Activated naive CD4-positive, alpha-beta T cell treated with anti-CD3 and anti-CD28 coated beads, Interleukin-2, amount 50 U/mL, for 72 hours (primary cell): Measurements from ENCODE around the gene DISP2. TPM values are rescaled to one million over a fixed set of nuclear protein-coding genes. Genes with fewer than 3 reads are reported as not detected.

ENCODE experiments used
- ATAC-seq, 2 donors: fragments of 150-1000 bp; cut with Tn5 transposase; 2 replicates each; pipeline ENCODE4 v1.10.0; 2021; ENCODE audit warnings: mild to moderate bottlenecking in 2 of 2, moderate library complexity in 2 of 2
- DNase-seq, 2 donors: peaks; one replicate each; pipeline ENCODE4 v3.0.0; 2021 to 2022; ENCODE audit warnings: low spot score in 2 of 2
- H3K27ac Mint-ChIP-seq, 2 donors: one replicate each; pipeline ENCODE4 v1.8.0; 2022; ENCODE audit warnings: mild to moderate bottlenecking in 2 of 2, mixed read lengths in 2 of 2
- H3K36me3 Mint-ChIP-seq, 2 donors: one replicate each; pipeline ENCODE4 v1.8.0; 2022; ENCODE audit warnings: mixed read lengths in 2 of 2
- H3K9me3 Mint-ChIP-seq, 2 donors: one replicate each; pipeline ENCODE4 v1.8.0; 2022; ENCODE audit warnings: mixed read lengths in 2 of 2
- total RNA-seq, 2 donors: library from RNA; stranded (reverse); gene quantifications; one replicate each; pipeline ENCODE4 v1.2.3, GENCODE V29; 2022

The DISP2 gene
- total RNA-seq, 2 donors from 2014 or later: 0.06 to 0.50 TPM

DNA sequence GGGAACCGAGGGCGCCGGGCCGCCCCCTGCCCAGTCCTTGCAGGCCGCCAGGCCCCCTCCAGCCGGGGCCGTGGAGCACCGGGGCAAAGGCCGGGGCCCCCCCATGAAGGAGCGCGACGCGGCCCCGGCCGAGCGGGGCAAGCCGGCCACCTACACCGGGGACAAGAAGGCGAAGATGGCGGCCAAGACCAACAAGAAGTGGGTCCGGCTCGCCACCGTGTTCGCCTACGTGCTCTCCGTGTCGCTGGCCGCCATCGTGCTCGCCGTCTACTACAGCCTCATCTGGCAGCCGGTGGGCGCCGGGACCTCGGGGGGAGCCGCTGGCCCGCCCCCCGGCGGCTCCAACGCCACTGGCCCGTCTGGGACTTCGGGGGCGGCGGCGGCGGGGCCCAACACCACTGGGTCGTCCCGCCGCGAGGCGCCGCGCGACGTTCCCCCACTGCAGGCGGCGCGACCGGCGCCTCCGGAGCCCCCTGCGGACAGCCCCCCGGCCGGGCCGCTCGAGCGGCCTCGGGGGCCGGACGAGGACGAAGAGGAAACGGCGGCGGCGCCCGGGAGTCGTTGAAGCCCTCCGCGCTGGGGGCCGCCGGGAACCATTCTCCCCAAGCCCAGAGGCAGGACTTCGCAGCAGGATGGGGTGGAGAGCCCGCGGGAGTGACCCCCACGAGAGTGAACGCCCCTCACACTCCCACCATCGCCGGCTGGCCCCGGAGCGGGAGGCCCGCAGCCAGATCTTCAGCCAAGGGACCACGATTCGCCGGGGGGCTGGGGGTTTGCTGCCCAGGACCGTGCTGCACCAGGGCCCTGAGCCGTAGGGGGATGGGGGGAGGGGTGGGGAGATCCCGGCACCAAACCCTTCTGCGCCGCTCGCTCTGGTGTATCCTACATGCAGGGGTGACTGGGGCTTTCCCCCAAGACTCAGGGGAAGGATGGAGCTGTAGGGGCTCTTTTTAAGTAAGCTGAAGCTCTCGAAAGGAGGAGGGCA lies 33.8 kb upstream of the DISP2 start:
- no peak overlapping the region for H3K27ac Mint-ChIP-seq
- DNase-seq: no peak
- ATAC-seq: peak; percentile 3 to 21

GRCh38 chr15:40325188-40325587 lies 32.8 kb upstream of the DISP2 start:
- H3K27ac Mint-ChIP-seq: no peak overlapping the region

More for the DNA sequence above, 33.8 kb upstream of the DISP2 start:
- Mint-ChIP-seq H3K9me3 (no peaks in the 10 kb centered on the region), H3K36me3 (peaks cover 5 to 6% of the 10 kb centered on the region in 2 donors)

DNA sequence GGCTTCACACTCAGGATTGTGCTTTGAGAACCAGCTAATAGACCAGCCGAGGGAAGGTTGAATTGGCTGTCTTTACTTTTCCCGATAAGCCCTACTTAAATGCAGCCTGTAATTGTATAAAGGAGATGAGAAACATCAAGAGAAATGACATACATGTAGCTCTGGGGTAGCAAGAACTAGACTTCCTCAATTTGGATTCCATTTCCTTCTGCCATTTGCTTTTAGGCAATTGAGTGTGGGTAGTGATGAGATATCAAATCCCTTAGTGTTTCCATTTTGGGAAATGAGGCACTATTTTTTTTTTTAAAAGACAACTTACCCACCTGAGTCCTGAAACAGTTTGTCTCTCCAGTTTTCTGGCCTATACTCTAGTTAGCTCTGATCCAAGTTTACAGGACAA lies 32.3 kb upstream of the DISP2 start:
- Mint-ChIP-seq H3K36me3 (peaks cover 5 to 6% of the 10 kb centered on the region in 2 donors), H3K27ac (no peak overlapping the region), H3K9me3 (no peaks in the 10 kb centered on the region)
- DNase-seq: no peak
- ATAC-seq: no peak

More at GRCh38 chr15:40325188-40325587, 32.8 kb upstream of the DISP2 start:
- ATAC-seq (no peak), DNase-seq (no peak)
- H3K36me3 Mint-ChIP-seq: peaks cover 5 to 6% of the 10 kb centered on the region in 2 donors
- H3K9me3 Mint-ChIP-seq: no peaks in the 10 kb centered on the region

DNA sequence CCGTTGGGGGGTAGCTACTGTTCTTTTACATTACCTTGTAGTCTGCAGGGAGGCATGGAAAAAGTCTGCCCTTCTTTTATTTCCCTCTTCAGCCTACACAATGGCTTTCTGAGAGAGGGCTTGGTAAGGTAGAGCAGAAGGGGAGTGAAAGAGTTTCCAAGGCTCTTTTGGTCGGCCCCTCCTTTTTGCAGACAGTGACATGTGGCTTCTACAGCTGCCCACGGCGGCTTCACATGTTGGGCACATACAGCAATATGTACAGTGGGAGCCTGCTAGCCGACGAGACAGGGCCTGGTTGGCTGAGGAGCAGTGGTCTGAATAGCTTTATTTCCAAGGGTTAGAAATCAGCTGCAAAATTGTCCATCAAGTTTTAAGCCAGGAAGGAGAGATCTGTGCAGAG lies 30.6 kb upstream of the DISP2 start:
- DNase-seq (no peak), ATAC-seq (no peak)
- H3K9me3 Mint-ChIP-seq: no peaks in the 10 kb centered on the region
- H3K27ac Mint-ChIP-seq: peak overlapping the region in 1 of 2 donors; percentile 9
- H3K36me3 Mint-ChIP-seq: peaks cover 5 to 6% of the 10 kb centered on the region in 2 donors

- no peak overlapping the region for H3K27ac Mint-ChIP-seq
- no peak for ATAC-seq
Measured at GRCh38 chr15:40328176-40328575, 29.8 kb upstream of the DISP2 start.

GRCh38 chr15:40328751-40329150 lies 29.3 kb upstream of the DISP2 start:
- DNase-seq (no peak), ATAC-seq (no peak)
- Mint-ChIP-seq H3K9me3 (no peaks in the 10 kb centered on the region), H3K36me3 (peaks cover 5 to 6% of the 10 kb centered on the region in 2 donors), H3K27ac (no peak overlapping the region)

More at GRCh38 chr15:40328176-40328575, 29.8 kb upstream of the DISP2 start:
- Mint-ChIP-seq H3K36me3 (peaks cover 5 to 6% of the 10 kb centered on the region in 2 donors), H3K9me3 (no peaks in the 10 kb centered on the region)
- no peak for DNase-seq

DNA sequence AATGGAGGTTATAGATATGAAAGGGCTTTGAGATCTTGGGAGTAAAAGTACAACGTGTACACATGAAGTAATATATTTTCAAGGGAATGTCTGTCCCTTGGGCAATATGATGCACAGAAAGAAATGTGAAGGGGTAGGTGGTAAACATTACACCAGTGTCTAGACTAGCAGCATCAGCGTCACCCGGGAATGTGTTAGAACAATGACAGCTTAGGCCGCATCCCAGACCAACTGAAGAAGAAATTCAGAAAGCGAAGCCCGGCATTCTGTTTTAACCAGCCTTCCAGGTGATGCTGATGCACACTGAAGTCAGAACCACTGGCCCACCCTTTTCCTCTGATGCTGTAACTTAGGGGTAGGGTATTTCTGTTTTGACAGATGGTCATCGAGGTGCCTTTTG lies 28.2 kb upstream of the DISP2 start:
- H3K27ac Mint-ChIP-seq: no peak overlapping the region
- no peaks in the 10 kb centered on the region for H3K9me3 Mint-ChIP-seq
- DNase-seq (no peak), ATAC-seq (no peak)
- H3K36me3 Mint-ChIP-seq: peaks cover 5 to 6% of the 10 kb centered on the region in 2 donors

GRCh38 chr15:40330368-40330836 lies 27.6 kb upstream of the DISP2 start:
- H3K27ac Mint-ChIP-seq: no peak overlapping the region

DNA sequence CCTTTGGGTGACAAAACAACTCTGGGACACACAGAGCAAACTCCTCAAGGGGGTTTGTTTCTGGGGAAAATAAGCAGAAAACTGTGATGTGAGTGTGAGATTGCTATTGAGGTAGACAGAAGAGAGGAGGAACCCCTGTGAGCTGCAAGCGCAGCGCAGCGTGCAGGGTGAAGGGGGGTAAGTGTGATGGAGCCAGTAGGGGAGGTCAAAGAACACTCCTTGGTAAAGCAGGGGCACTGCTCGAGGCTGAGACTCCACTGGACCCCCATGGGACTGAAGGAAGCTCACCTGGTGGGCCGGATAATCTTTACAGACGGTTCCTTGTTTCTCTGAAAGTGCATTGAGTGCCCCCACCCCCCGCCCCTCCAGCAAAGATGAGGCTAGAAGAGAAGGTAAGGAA lies 27.0 kb upstream of the DISP2 start:
- Mint-ChIP-seq H3K27ac (no peak overlapping the region), H3K36me3 (no peaks in the 10 kb centered on the region), H3K9me3 (no peaks in the 10 kb centered on the region)
- ATAC-seq (no peak), DNase-seq (no peak)

More at GRCh38 chr15:40330368-40330836, 27.6 kb upstream of the DISP2 start:
- Mint-ChIP-seq H3K36me3 (peaks cover under 1 to 1% of the 10 kb centered on the region in 2 donors), H3K9me3 (no peaks in the 10 kb centered on the region)
- DNase-seq: no peak
- ATAC-seq: no peak

DNA sequence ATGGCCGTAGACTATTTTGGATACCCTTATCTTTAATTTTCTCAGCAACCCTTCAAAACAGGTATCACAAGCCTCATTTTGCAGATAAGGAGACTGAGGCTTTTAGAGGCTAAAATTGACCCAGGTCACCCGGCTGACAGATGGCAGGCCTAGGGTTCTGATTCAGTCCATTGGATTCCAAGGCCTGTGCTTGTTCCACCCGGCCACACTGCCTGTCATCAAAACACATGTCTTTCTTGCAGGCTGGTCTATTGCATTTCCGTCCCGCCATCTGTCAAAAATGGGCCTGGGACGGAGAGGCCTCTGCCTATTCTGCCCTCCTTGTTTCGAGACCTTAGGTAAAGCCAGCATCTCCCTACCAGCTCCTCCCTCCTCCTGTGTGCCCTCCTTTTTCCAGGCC lies 26.4 kb upstream of the DISP2 start:
- no peak for ATAC-seq
- Mint-ChIP-seq H3K36me3 (no peaks in the 10 kb centered on the region), H3K27ac (no peak overlapping the region), H3K9me3 (no peaks in the 10 kb centered on the region)
- no peak for DNase-seq

DNA sequence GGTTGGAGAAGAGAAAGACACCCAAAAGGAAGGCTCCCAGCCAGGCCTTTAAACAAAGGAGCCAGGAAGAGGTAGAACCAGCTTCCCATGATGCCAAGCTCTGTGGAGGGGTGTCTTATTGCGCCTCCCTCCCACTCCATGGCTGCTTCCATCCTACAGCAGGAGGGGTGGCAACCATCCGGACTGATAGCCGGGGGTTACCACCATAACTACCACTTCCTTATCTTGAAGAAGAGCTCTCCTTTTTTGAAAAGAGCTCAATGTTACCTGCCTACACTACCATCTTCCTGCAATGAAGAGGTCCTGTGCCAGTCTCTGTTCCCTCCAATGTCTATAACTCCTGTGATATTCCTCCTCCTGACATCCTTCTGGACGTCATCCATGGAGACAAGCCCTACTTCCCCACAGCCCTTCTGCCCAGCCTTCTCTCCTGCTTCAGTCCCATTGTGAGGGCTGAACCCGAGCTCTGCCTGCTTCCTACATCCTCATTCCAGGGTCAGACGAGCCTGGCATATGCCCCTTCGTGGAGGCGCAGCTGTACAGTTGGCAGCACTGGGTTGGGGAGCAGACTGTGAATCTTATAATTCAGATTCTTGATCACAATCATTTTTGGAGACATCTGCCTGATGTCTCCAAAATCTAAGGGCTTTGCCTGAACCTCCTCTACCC lies 25.8 kb upstream of the DISP2 start:
- DNase-seq: no peak
- no peak for ATAC-seq
- Mint-ChIP-seq H3K9me3 (no peaks in the 10 kb centered on the region), H3K36me3 (no peaks in the 10 kb centered on the region), H3K27ac (no peak overlapping the region)

DNA sequence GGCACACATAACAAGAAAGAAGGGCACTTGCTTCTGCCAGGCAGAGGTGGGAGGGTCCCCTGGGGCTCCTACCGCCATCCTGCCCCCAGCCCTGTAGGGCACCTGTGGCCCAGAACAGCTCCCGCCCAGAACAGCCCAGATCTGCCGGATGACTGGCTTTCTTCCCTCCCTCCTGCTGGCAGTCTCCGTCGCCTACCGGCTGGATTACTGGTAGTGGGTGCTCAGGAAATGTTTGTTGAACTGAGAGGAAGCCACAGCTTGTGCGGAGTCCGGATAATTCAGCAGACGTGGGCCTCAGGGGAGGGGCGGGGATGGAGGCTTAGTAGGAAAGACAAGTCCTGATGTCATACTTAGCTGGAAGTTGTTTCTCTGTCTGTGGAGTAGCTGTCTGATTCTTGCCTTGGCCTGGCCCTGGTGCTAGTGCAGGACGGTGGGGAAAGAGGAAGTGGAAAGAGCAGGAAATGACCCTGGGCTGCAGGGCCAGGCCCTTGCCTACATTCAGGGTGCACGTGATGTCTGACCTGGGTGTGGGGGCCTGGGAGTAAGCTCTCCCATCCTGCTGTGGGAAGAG lies 24.0 kb upstream of the DISP2 start:
- H3K36me3 Mint-ChIP-seq: no peaks in the 10 kb centered on the region
- DNase-seq (no peak), ATAC-seq (peak; percentile 16 to 61)
- H3K9me3 Mint-ChIP-seq: no peaks in the 10 kb centered on the region
- H3K27ac Mint-ChIP-seq: peak overlapping the region; percentile 41 to 62

GRCh38 chr15:40334541-40334940 lies 23.5 kb upstream of the DISP2 start:
- no peaks in the 10 kb centered on the region for H3K36me3 Mint-ChIP-seq
- peak in 1 of 2 donors; percentile 2 for ATAC-seq
- no peak for DNase-seq
- H3K27ac Mint-ChIP-seq: peak overlapping the region in 1 of 2 donors; percentile 41
- H3K9me3 Mint-ChIP-seq: no peaks in the 10 kb centered on the region

- ATAC-seq (no peak), DNase-seq (no peak)
- no peaks in the 10 kb centered on the region for H3K36me3 Mint-ChIP-seq
- peak overlapping the region; percentile 15 to 41 for H3K27ac Mint-ChIP-seq
- H3K9me3 Mint-ChIP-seq: no peaks in the 10 kb centered on the region
Measured at GRCh38 chr15:40334941-40335795, 22.9 kb upstream of the DISP2 start.

DNA sequence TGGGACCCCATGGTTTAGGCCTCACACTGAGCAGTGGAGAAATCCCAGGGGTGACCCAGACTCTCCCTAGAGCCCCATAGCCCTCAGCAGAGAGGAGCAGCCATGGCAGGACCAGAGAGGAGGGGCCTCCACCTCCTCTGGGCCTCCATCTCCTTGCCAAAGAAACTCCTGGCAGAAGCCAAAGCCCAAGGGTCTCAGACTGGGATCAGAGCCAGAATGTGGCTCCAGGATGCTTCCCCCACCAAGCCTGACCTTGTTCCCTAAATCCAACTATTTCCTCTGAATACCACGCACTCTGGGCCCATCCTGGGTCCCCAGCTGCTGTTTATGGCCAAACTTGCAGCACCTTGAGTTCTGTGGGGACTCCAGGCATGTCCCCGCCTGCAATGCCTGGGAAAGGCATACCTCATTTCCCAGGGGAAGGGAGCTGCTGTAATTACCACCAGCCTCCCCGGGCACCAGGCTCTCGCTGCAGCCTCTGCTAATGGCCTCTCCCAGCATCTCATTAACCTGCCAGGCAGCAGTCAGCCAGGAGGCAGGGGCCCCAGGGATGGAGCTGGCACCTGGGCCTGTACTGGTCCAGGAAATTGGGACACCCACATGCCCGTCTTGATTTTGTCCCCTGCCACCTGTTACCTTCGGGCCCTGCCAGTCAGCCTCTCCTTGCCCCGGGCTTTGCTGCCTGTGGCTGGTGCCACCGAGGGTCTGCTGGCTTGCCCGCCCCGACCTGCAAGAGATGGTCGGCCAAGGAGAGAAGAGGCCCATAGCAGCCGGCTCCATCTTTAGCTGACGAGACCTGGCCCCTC lies 21.9 kb upstream of the DISP2 start:
- ATAC-seq (no peak), DNase-seq (no peak)
- Mint-ChIP-seq H3K36me3 (no peaks in the 10 kb centered on the region), H3K27ac (peak overlapping the region; percentile 15 to 41), H3K9me3 (no peaks in the 10 kb centered on the region)
